MM.1S (cell line): Measurements from ENCODE around the gene KLHL28.

Source experiments
- EZH2 ChIP-seq: fragments of 300-600 bp; sonication (generic); optimal IDR thresholded peaks from 2 replicates; pipeline ENCODE3; 2017; ENCODE audit warnings: low read depth, mild to moderate bottlenecking, antibody characterized with exemption, low read length, mixed read lengths
- EZH2phosphoT487 ChIP-seq: fragments of 300-600 bp; sonication (generic); IDR thresholded peaks from 2 replicates; pipeline ENCODE4 v1.6.1; 2018; ENCODE audit warnings: antibody characterized with exemption, low read length
- TF ChIP-seq, protein P1 (sequence below): fragments of 300-600 bp; sonication (generic); IDR thresholded peaks from 2 replicates; pipeline ENCODE4 v1.5.1; 2016; ENCODE audit warnings: antibody characterized with exemption, low read length, mixed read lengths

DNA sequence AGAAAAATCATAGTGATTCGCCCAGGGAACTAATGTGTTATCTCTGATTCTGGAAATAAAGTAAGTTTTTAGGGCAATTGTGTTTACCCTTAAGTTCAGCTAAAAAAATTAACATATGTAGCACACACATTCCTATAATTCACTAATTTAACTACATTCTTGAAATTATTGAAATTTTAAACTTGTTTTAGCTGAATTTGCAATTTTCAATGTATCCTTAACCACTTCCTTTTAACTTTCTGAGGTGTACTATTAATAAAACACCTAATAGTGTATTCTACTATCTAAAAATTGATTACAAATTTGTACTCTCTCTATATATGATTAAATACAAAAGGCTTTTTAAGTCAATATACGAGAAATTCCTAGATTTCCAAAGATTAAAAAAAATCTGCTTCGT lies 2.2 kb downstream of the KLHL28 start:
- TF ChIP-seq EZH2 (no peak), EZH2phosphoT487 (no peak)
- TF ChIP-seq, protein P1, sequence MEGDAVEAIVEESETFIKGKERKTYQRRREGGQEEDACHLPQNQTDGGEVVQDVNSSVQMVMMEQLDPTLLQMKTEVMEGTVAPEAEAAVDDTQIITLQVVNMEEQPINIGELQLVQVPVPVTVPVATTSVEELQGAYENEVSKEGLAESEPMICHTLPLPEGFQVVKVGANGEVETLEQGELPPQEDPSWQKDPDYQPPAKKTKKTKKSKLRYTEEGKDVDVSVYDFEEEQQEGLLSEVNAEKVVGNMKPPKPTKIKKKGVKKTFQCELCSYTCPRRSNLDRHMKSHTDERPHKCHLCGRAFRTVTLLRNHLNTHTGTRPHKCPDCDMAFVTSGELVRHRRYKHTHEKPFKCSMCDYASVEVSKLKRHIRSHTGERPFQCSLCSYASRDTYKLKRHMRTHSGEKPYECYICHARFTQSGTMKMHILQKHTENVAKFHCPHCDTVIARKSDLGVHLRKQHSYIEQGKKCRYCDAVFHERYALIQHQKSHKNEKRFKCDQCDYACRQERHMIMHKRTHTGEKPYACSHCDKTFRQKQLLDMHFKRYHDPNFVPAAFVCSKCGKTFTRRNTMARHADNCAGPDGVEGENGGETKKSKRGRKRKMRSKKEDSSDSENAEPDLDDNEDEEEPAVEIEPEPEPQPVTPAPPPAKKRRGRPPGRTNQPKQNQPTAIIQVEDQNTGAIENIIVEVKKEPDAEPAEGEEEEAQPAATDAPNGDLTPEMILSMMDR, result no peak
